Stimulated activated CD4-positive, alpha-beta T cell treated with anti-CD3 and anti-CD28 coated beads, TNF-alpha, amount 100 ng/mL, for 24 hours (primary cell): ENCODE measurements around the gene SH3RF2.
"Not testable (repeated sequence)": the region's sequence is repeated elsewhere in the genome, so short reads cannot be mapped to it uniquely, and the experiment has no call there.

Experiments used
- DNase-seq, 3 experiments: peaks; one replicate each; pipeline ENCODE4 v3.0.0-alpha.2; 2020; ENCODE audit warnings: low read depth in 3 of 3

The SH3RF2 gene

DNA sequence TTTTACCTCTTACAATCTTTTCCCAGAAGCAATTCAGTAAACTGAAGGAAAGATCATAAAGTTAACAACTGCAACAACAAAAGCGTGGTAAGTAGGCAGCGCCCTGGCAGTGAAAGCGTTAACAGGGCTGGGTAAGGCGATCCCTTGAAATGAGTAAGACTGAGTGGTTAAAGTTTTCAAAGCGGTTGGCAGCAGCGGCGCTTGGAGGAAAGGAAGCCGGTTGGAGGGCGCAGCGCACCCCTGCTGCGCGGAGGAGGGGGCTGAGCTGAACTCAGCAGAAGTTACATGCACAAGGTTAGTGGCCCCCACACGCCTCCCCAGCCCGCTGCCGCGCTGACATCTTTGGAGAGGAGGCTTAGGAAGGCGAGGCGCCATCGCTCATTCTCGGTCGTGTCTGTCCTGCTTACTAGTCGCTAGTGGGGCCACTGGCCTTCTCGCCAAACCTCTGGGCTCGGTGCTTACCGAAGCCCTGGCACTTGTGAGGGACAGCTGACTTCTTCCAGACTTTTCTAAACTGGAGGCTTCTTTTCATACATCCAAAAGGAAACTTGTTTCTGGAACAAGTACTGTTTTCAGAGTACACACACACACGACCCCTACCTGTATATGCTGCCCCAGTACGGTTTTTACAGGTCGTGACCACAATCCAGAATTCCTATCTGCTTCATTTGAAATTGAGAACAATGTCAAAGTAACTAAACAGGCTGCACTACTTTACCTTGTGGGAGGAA, at the start of gene SH3RF2:
TSS of gene SH3RF2 (plus strand) at position 178 of the 731 bp plus-strand sequence. CDS start 1,351 bp downstream, outside the sequence.
- peak in 1 of 3 experiments; percentile 24 for DNase-seq

GRCh38 chr5:145887217-145887616, 49.2 kb upstream of the SH3RF2 start:
- no peak for DNase-seq

GRCh38 chr5:145887976-145888574, 48.3 kb upstream of the SH3RF2 start:
- DNase-seq = no peak

- no peak for DNase-seq
Measured at GRCh38 chr5:145889611-145890010, 46.8 kb upstream of the SH3RF2 start.

GRCh38 chr5:145891378-145891777, 45.0 kb upstream of the SH3RF2 start:
- DNase-seq = not testable (repeated sequence)

DNA sequence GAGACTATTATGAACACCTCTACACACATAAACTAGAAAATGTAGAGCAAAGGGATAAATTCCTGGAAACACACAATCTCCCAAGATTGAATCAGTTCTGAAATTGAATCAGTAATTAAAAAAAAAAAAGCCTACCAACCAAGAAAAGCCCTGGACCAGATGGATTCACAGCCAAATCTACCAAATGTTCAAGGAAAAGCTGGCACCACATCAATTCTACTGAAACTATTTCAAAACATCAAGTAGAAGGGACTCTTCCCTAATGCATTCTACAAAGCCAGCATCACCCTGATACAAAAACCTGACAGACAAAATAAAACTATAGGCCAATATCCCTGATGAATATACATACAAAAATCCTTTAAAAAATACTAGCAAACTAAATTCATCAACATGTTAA, 38.2 kb upstream of the SH3RF2 start:
- DNase-seq = no peak

DNA sequence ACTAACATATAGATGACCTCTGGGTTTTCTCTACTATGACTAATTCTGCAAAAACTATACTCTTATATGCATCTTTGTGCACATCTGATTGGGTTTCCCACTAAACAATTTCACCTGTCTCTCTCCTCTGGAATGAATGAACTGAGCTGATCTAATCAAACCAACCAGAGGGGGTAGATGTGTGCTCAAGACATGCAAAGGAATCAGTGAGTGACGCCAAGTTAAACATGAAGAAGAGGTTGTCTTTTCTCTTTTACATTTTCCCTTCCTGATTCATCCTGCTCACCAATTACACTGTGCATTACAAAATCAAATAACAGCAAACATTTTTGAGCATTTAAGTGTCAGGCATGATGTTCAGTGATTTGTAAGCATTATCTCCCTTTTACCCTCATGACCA, 34.0 kb upstream of the SH3RF2 start:
- no peak for DNase-seq

DNA sequence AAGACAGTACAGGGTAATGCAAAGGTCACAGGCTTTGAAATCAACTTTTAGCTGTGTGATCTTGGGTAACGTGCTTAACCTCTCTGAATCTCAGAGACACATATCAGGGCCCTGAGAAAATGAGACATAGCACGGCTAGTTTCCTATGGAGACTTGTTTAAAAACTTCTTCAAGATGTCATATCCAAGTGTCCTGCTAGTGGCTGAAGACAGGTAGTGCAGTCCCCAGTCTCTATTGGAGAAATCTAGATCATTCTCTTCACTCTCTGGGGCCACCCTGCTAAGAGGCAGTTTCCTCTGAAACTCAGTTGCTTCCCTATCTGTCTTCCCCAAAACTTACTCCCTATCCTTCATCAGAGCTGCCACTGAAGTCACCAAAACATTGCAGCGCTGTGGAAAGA, 33.3 kb upstream of the SH3RF2 start:
- DNase-seq = no peak

- no peak for DNase-seq
Measured at GRCh38 chr5:145903867-145904266, 32.5 kb upstream of the SH3RF2 start.

- no peak for DNase-seq
Measured at GRCh38 chr5:145904743-145905142, 31.6 kb upstream of the SH3RF2 start.

- no peak for DNase-seq
Measured at GRCh38 chr5:145906401-145906800, 30.0 kb upstream of the SH3RF2 start.

- no peak for DNase-seq
Measured at GRCh38 chr5:145908206-145908960, 28.0 kb upstream of the SH3RF2 start.

DNA sequence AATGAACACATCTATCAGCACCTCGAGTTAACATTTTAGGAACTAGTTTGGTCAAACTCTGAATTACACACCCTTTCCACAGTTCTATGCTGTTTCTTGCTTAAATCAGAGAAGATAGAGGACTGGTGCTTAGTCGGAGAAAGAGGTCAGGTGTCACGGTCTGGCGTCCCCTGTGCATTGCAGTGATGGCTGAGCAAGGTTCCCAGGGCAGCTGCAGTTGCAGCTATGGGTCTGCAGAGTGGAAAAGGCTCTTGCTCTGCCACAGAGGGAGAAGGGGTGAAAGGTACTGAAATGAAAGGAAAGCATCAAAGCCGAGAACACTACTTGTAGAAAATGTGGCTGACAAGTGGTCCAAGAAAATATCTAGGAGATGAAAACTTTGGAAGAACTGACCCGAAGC, 25.2 kb upstream of the SH3RF2 start:
- DNase-seq = no peak

- DNase-seq = no peak
Measured at GRCh38 chr5:145912019-145912418, 24.4 kb upstream of the SH3RF2 start.

DNA sequence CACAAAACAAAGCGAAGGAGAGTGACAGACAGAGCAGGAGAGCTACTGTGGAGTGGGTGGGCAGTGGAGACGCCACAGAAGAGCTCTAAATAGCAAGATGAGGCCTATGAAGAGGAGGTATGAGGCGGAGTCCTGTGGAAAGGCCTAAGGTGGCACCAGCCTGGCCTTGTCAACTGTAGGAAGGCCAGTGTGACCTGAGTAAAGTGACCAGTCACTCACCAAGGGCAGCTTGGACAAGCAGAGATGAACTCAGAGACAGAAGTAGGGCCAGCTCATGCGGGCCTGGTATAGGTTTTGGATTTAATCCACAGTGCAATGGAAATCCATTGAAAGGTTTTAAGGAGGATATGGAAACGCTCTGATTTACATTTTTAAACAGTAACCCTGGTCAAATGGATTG, 23.8 kb upstream of the SH3RF2 start:
- DNase-seq = no peak

GRCh38 chr5:145913701-145914100, 22.7 kb upstream of the SH3RF2 start:
- no peak for DNase-seq

- no peak for DNase-seq
Measured at GRCh38 chr5:145915970-145916638, 20.3 kb upstream of the SH3RF2 start.

DNA sequence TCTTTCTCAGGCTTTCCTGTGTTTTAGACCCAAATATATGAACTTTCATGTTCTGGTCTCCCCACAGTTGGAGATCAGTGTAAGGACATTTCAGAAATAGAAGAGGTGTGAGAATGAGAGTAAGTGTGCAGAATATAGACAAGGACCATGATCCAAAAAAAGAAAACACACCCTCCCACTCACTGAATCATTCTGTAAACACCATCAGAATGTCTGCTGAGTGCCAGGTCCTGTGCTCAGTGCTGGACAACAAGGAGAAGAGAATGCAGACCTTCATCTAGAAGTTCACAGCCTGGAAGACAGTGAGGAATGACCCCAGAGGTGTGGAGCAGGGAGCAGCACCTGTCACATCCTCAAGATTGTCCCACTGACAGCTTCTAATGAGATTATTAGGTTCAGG, 19.1 kb upstream of the SH3RF2 start:
- no peak for DNase-seq

DNA sequence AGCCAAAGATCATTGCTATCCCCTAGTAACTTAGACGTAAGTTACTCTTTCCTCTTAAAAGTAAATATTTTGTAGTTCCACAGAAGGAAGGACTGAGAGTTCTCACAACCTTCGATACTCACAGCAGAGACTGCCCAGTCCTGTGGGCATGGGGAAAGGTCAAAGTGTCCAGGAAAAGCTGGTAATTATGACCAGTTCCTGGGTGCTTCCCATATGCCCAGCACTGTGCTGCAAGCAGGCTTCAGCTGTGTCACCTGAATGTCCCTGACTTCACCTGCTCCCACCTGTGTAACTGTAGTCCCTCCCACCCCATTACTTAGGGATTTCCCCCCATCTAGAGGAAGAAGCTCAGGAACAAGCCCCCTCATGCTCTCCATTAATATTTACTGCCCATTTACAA, 18.0 kb upstream of the SH3RF2 start:
- DNase-seq = no peak

GRCh38 chr5:145919413-145919812, 17.0 kb upstream of the SH3RF2 start:
- no peak for DNase-seq

DNA sequence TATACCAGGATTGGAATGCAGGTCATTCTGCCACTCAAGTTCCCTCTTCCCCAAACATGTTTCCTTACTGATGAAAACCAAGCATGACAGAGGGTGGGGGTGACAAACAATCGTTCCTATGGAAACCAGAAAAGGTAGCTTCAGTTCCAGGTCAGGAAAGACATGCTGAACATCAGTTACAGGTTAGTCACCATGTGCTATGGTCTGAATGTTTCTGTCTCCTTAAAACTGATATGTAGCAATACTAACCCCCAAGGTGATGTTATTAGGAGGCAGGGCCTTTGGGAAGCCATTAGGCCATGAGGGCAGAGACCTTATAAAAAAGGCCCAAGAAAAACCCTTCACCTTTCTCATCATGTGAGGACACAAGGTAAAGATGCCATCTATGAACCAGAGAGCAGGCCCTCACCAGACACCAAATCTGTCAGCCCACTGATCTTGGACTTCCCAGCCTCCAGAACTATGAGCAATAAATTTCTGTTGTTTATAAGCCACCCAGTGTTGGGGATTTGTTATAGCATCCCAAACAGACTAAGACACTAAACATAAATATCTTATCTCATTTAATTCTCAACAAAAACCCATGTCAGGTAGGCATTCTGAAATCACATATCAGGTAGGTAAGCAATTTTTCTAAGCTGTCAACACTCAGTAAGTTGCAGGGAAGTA, 15.7 kb upstream of the SH3RF2 start:
- DNase-seq = no peak

- no peak for DNase-seq
Measured at GRCh38 chr5:145921211-145921610, 15.2 kb upstream of the SH3RF2 start.
